AG09309 (cell line): ENCODE data around the gene PTPN1.

ENCODE experiments used
- DNase-seq: peaks from one replicate; pipeline ENCODE4 v3.0.0-alpha.2; 2010; ENCODE audit warnings: low read depth
- H3K4me3 ChIP-seq: 2 replicates; pipeline ENCODE4 v1.5.1; 2011; ENCODE audit warnings: mild to moderate bottlenecking, low read depth, low read length, moderate library complexity; ENCODE audit not compliant: control insufficient read depth
- TF ChIP-seq, protein P1 (sequence below): IDR thresholded peaks from 2 replicates; pipeline ENCODE4 v1.5.1; 2011; ENCODE audit warnings: mild to moderate bottlenecking, low read depth, low read length, inconsistent platforms; ENCODE audit not compliant: insufficient read depth, control insufficient read depth; ENCODE audit errors: missing control alignments

PTPN1 gene

DNA sequence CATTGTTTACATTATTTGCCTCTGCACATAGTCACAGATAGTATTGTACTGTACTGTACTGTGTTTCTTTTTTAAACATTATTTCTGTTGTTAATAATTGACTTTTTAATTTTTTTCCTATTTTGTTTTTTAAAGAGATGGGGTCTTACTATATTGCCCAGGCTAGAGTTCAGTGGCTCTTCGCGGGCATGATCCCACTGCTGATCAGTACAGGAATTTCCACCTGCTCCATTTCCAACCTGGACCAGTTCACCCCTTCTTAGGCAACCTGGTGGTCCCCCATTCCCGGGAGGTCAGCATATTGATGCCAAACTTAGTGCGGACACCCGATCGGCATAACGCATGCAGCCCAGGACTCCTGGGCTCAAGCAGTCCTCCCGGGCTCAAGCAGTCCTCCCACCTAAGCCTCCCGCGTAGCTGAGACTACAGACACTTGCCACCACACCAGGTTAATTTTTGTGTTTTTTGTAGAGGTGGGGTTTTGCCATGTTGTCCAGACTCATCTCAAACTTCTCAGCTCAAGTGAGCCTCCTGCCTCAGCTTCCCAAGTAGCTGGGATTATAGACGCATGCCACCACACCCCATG is 47.5 kb downstream of the PTPN1 start:
- no peak for DNase-seq
- no peak overlapping the region for H3K4me3 ChIP-seq
- TF ChIP-seq, protein P1, sequence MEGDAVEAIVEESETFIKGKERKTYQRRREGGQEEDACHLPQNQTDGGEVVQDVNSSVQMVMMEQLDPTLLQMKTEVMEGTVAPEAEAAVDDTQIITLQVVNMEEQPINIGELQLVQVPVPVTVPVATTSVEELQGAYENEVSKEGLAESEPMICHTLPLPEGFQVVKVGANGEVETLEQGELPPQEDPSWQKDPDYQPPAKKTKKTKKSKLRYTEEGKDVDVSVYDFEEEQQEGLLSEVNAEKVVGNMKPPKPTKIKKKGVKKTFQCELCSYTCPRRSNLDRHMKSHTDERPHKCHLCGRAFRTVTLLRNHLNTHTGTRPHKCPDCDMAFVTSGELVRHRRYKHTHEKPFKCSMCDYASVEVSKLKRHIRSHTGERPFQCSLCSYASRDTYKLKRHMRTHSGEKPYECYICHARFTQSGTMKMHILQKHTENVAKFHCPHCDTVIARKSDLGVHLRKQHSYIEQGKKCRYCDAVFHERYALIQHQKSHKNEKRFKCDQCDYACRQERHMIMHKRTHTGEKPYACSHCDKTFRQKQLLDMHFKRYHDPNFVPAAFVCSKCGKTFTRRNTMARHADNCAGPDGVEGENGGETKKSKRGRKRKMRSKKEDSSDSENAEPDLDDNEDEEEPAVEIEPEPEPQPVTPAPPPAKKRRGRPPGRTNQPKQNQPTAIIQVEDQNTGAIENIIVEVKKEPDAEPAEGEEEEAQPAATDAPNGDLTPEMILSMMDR, result no peak

DNA sequence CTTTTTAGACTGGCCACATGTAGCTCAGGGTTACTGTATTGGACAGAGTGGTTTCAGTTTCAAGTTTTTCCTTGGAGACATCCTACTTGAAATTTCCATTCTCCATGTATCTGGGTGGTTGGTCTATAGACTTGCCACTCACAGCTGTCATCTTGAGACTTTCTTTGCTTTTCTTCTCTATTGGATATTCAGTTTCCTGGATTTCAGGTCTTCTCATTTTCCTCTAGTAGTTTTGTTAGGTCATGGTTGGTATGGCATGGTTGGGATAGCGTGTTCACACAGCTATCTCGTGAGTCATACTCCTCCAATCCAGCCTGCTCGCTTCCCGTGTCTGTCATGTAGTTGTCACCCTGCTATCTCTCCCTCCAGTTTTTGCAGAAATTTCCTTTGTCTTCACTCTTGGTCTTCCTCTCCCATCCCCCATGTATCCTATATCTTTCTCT is 48.3 kb downstream of the PTPN1 start:
- peak; percentile 32 for DNase-seq
- H3K4me3 ChIP-seq, result no peak overlapping the region
- TF ChIP-seq, protein P1, result no peak

- TF ChIP-seq, protein P1, result no peak
- no peak for DNase-seq
- no peak overlapping the region for H3K4me3 ChIP-seq
Measured at GRCh38 chr20:50559149-50559548, 49.0 kb downstream of the PTPN1 start.

- TF ChIP-seq, protein P1, result no peak
- H3K4me3 ChIP-seq, result no peak overlapping the region
- DNase-seq, result no peak
Measured at GRCh38 chr20:50559856-50560638, 49.9 kb downstream of the PTPN1 start.

GRCh38 chr20:50560867-50561266 is 50.7 kb downstream of the PTPN1 start:
- H3K4me3 ChIP-seq, result peak overlapping the region; percentile 14
- no peak for DNase-seq
- TF ChIP-seq, protein P1, result no peak

- H3K4me3 ChIP-seq, result no peak overlapping the region
- DNase-seq, result peak; percentile 84
- TF ChIP-seq, protein P1, result no peak
Measured at GRCh38 chr20:50561379-50562078, 51.3 kb downstream of the PTPN1 start.
